Medulla oblongata (tissue), 1 donor: ENCODE results near the gene AP1S2.
"Not testable (repeated sequence)": the region's sequence is repeated elsewhere in the genome, so short reads cannot be mapped to it uniquely, and the experiment has no call there.

Experiments
- DNase-seq: peaks from one replicate; pipeline ENCODE4 v3.0.0-alpha.2; 2015; ENCODE audit errors: extremely low spot score

The AP1S2 gene

GRCh38 chrX:15855568-15856221, 1.1 kb upstream of the AP1S2 start:
- DNase-seq, result no peak

GRCh38 chrX:15854080-15854655, 445 bp downstream of the AP1S2 start:
- DNase-seq, result peak; percentile 46

GRCh38 chrX:15853586-15854079, 980 bp downstream of the AP1S2 start:
- no peak for DNase-seq

- peak; percentile 43 for DNase-seq
These were observed 5.1 kb downstream of the AP1S2 start for GRCh38 chrX:15849555-15849954.

- no peak for DNase-seq
These were observed 6.0 kb downstream of the AP1S2 start for GRCh38 chrX:15848576-15848975.

GRCh38 chrX:15843960-15844359, 10.7 kb downstream of the AP1S2 start:
- no peak for DNase-seq

- DNase-seq, result no peak
These were observed 12.6 kb downstream of the AP1S2 start for GRCh38 chrX:15841853-15842516.

DNA sequence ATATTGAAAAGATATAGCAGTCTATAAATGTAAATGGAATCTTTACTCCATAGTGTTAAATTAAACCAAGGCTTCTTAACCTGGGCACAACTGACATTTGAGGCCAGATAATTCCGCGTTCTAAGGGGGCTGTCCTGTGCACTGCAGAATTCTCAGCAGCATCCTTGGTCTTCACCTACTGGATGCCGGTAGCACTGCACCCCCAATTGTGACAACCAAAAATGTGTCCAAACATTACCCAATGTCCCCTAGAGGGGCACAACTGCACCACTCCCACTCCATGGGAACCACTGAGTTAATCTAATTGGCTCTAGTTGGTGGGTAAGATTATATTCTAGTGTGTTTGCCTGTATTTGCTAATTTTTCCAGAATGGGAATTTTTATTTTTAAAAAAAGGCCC, 16.6 kb downstream of the AP1S2 start:
- no peak for DNase-seq

DNA sequence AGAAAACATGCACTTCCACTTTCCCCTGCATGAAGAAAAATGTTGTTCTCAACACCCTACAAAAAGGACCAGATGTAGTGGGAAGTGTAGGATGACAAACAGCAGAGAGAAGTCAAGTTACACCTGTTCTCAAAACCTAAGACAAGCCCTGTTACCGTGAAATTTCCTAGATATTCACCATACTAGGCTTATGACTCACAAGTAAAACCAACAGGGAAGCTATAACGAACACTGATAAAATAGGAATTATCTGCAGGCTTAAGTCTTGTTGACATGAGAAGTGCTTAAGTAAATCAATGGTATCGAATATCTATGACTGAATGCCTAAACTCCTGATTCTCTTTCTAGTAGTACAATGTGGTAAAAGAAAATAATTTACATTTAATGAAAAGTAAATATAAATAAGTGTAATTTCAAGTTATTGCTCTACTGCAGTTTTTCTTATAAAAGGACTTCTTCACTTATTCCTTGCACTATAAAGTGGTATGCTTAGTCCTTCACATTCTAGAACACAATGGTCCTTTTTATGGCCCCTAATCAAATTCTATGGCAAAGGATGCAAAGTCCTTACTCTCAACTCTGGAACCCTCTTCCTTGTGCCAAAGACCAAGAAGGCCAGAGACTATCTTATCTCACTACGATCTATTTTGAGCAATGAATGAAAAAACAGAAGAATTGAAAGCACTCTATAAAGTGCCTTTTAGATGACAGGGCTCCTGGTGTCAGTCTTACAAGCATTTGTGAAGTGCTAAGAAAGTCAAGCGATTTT, 19.6 kb downstream of the AP1S2 start:
- no peak for DNase-seq

DNA sequence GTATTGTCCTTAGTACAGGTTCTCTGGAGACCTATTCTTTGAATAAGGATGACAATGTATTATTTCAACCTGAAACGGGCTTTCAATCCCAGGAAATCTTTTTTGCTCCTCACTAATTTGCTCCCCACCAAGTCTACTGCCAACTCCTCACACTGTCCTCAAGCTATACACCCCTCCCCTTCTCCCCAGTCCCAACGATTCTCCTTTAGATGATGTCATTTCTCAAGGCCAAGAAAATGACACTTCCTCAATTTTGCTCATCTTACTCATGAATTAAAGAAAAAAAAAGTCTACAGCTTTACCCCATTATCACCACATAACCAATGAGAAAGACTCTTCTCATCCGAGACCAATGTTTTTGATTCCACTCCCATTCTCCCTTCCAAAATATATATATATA, 20.6 kb downstream of the AP1S2 start:
- DNase-seq, result no peak

DNA sequence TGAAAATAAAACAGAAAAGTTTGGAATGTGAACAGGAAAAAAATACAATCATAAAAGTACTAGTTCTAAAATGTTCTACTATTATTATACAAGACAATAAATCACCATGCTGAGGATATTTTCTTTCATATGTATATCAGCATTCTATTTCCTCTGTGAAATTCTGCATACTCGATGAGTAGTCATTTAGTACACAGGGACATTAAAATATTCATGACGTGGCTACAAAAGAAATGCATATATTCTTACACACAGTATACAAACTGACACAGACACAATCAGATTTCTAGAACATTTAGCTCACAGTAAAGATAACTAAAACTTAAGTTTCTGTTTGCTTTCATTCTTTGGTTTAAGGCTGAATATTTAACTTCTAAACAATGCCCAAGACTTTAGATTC, 23.3 kb downstream of the AP1S2 start:
- DNase-seq, result not testable (repeated sequence)

DNA sequence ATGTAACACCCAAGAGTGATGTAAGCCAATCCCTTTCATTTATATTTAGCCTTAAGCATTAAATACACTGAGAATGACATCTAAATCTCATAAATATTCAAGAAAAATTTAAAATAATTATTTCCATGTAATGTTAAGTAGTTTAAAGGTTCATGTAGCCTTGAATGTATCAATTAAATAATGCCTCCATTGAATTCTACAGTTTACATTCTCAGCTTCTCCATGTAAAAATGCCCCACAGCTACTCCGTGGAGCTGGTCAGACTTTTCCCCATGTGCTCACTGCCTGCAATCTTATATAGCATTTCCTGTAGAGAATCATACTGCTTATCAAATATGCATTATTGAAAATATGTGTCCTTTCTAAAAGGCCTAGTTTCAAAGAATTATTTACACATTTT, 25.4 kb downstream of the AP1S2 start:
- no peak for DNase-seq

DNA sequence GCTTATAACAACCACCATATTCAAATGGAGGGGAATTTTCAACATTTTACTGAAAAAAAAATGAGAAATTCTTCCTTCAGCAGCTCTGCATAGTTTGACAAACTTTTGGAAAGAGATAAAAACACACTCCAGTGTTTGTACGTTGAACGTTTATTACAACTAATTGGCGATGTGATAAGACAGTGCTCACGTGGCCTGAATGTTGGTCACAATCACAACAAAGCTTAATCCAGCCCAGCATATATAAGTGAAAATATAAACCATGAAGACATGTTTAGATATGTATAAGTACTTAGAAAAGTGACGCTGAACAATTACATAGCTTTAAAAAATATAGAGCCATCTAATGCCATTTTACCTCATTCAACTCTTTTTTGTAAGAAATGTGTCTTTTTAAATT, 28.7 kb downstream of the AP1S2 start:
- DNase-seq, result no peak

GRCh38 chrX:15822922-15823321, 31.7 kb downstream of the AP1S2 start:
- no peak for DNase-seq

- DNase-seq, result no peak
These were observed 34.2 kb downstream of the AP1S2 start for GRCh38 chrX:15820106-15821073.

GRCh38 chrX:15816886-15817285, 37.7 kb downstream of the AP1S2 start:
- no peak for DNase-seq

DNA sequence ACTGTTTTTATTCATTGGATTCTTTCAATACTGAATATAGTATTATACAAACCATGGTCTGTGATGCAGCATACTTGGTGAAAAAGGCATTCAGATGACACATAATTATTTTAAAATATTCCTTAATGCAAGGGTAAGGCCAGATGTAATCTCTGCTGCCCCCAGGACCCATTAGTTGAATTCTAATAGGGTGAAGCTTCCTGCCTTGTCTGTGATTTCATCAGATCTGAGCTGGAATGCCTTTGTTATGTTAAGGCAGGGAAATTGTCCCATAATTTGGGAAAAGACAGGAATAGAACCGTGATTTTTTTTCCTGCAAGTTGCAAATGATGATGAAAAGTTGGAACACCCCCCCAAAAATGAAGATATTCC, 38.2 kb downstream of the AP1S2 start:
- no peak for DNase-seq

GRCh38 chrX:15815779-15816437, 38.7 kb downstream of the AP1S2 start:
- DNase-seq, result no peak

- no peak for DNase-seq
These were observed 39.7 kb downstream of the AP1S2 start for GRCh38 chrX:15814771-15815365.

- no peak for DNase-seq
These were observed 41.2 kb downstream of the AP1S2 start for GRCh38 chrX:15813416-15813815.
